DND-41 (cell line): Measurements from ENCODE around the gene MTOR.

ENCODE experiments used
- ATAC-seq: fragments of 200-7000 bp; cut with Tn5 transposase; 3 replicates; pipeline ENCODE4 v1.9.1; 2021; ENCODE audit warnings: low read depth; ENCODE audit not compliant: insufficient read depth
- DNase-seq: peaks from one replicate; pipeline ENCODE4 v3.0.0-alpha.2; 2020
- H2AFZ ChIP-seq: 2 replicates; pipeline ENCODE4 v1.6.0; 2012; ENCODE audit warnings: low read depth, low read length
- H3K27ac ChIP-seq: 2 replicates; pipeline ENCODE4 v1.5.1; 2012; ENCODE audit warnings: low read length, inconsistent platforms
- H3K27me3 ChIP-seq: fragments of 200-600 bp; sonication (generic); 2 replicates; pipeline ENCODE4 v1.6.0; 2012; ENCODE audit warnings: low read length, mild to moderate bottlenecking, inconsistent platforms; ENCODE audit not compliant: insufficient read depth, poor library complexity
- H3K36me3 ChIP-seq: 2 replicates; pipeline ENCODE4 v1.5.1; 2012; ENCODE audit warnings: low read length, inconsistent platforms; ENCODE audit not compliant: insufficient read depth
- H3K4me1 ChIP-seq: 2 replicates; pipeline ENCODE4 v1.5.1; 2012; ENCODE audit warnings: mild to moderate bottlenecking, low read length; ENCODE audit not compliant: insufficient read depth
- H3K4me2 ChIP-seq: 2 replicates; pipeline ENCODE4 v1.6.0; 2012; ENCODE audit warnings: mild to moderate bottlenecking, moderate library complexity, low read length, inconsistent platforms; ENCODE audit not compliant: insufficient read depth
- H3K4me3 ChIP-seq, 2 experiments: fragments of 200-600 bp in 1 of 2; shearing (Covaris generic) in 1 of 2; 2 replicates each; pipeline ENCODE4 v1.5.1; 2012 to 2016; ENCODE audit warnings: inconsistent platforms in 2 of 2, low read length in 2 of 2, mild to moderate bottlenecking in 2 of 2, low read depth in 1 of 2, moderate library complexity in 1 of 2
- H3K79me2 ChIP-seq: 2 replicates; pipeline ENCODE4 v1.6.0; 2012; ENCODE audit warnings: low read length, inconsistent platforms; ENCODE audit not compliant: insufficient read depth
- H3K9ac ChIP-seq: 2 replicates; pipeline ENCODE4 v1.6.0; 2012; ENCODE audit warnings: low read depth, mild to moderate bottlenecking, inconsistent platforms, low read length, moderate library complexity
- H3K9me3 ChIP-seq: 2 replicates; pipeline ENCODE4 v1.5.1; 2012; ENCODE audit warnings: low read length, moderate library complexity, mild to moderate bottlenecking, inconsistent platforms; ENCODE audit not compliant: insufficient read depth, severe bottlenecking
- H4K20me1 ChIP-seq: 2 replicates; pipeline ENCODE4 v1.6.0; 2012; ENCODE audit warnings: low read length; ENCODE audit not compliant: insufficient read depth
- CTCF ChIP-seq: IDR thresholded peaks from 2 replicates; pipeline ENCODE4 v1.5.1; 2012; ENCODE audit warnings: borderline replicate concordance, low read length, moderate library complexity, mild to moderate bottlenecking; ENCODE audit not compliant: poor library complexity, severe bottlenecking; ENCODE audit errors: extremely low read depth
- EZH2 ChIP-seq: IDR thresholded peaks from 3 replicates; pipeline ENCODE4 v1.6.1; 2012; ENCODE audit warnings: borderline replicate concordance, low read depth, mild to moderate bottlenecking, moderate library complexity, low read length, inconsistent platforms; ENCODE audit not compliant: severe bottlenecking

The MTOR gene

DNA sequence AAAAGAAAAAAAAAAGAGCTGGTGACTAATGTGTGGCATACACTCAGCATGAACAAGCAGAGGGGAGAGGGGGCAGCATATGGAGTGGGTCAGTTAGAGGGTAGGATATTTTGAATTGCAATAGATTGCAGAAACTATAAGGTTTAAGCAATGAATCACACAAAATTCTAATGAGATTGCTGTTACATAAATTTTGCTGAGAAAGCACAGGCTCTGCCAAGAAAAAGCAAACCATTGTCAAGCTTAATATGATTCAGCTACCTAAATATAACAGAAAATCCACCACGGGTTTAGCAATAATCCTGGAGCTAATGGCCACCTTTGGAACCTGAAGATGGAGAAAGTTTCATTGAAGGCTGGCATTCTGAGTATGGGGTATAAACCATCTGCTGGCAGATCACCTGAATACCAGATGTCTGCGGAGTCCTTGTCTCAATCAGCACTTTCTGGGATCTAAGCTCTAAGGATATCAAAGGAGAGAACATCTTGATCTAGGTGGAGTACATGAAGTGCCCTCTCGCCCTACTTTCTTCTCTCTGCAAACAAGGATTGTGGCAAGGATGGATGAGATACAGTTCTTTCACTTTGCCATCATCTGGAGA lies 103.5 kb downstream of the MTOR start:
- TF ChIP-seq CTCF: no peak
- TF ChIP-seq EZH2: no peak
- no peaks in the 10 kb centered on the region for H3K27me3 ChIP-seq
- H2AFZ ChIP-seq: no peak overlapping the region
- no peaks in the 10 kb centered on the region for H3K9me3 ChIP-seq
- H3K27ac ChIP-seq: no peak overlapping the region
- no peaks in the 10 kb centered on the region for H3K4me1 ChIP-seq
- no peaks in the 10 kb centered on the region for H3K79me2 ChIP-seq
- H3K4me2 ChIP-seq: no peak overlapping the region
- H3K4me3 ChIP-seq: no peak overlapping the region
- ATAC-seq (no peak), DNase-seq (no peak)
- H3K36me3 ChIP-seq: peaks cover 47% of the 10 kb centered on the region
- H3K9ac ChIP-seq: no peak overlapping the region
- 0 out of 2 replicates have a peak, but pooled peaks cover 3% of the 10 kb centered on the region for H4K20me1 ChIP-seq

DNA sequence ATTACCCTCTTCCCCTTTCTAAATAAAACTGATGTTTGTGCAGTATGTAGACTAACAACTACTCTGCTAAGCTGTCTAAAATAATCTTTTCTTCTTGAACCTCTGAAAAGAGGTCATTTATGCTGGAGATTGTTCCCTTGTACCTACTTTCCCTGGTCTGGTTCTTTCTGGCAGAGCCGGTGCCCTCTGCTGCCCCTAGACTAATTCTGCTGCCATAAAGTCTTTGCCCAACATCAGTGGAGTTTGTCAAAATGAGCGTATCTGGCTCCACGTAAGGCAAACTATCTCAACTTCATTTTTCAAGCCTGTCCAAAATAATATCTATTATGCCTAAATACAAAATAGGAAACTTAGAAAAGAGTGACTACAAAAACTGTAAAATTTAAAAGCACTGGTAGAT lies 104.1 kb downstream of the MTOR start:
- TF ChIP-seq EZH2: no peak
- TF ChIP-seq CTCF: no peak
- no peaks in the 10 kb centered on the region for H3K27me3 ChIP-seq
- no peak overlapping the region for H2AFZ ChIP-seq
- H3K4me2 ChIP-seq: no peak overlapping the region
- no peak overlapping the region for H3K9ac ChIP-seq
- ATAC-seq (no peak), DNase-seq (no peak)
- no peaks in the 10 kb centered on the region for H3K9me3 ChIP-seq
- H3K4me1 ChIP-seq: no peaks in the 10 kb centered on the region
- no peak overlapping the region for H3K27ac ChIP-seq
- no peaks in the 10 kb centered on the region for H3K79me2 ChIP-seq
- H3K36me3 ChIP-seq: peaks cover 52% of the 10 kb centered on the region
- H4K20me1 ChIP-seq: 0 out of 2 replicates have a peak, but pooled peaks cover 3% of the 10 kb centered on the region
- no peak overlapping the region for H3K4me3 ChIP-seq

- H3K27ac ChIP-seq: no peak overlapping the region
- no peaks in the 10 kb centered on the region for H3K79me2 ChIP-seq
- no peak for ATAC-seq
- H3K4me2 ChIP-seq: no peak overlapping the region
- no peak for DNase-seq
- no peak overlapping the region for H3K9ac ChIP-seq
- H2AFZ ChIP-seq: no peak overlapping the region
- H4K20me1 ChIP-seq: 0 out of 2 replicates have a peak, but pooled peaks cover 3% of the 10 kb centered on the region
- no peaks in the 10 kb centered on the region for H3K27me3 ChIP-seq
- H3K9me3 ChIP-seq: no peaks in the 10 kb centered on the region
- peaks cover 56% of the 10 kb centered on the region for H3K36me3 ChIP-seq
- no peaks in the 10 kb centered on the region for H3K4me1 ChIP-seq
- no peak for TF ChIP-seq CTCF
- TF ChIP-seq EZH2: no peak
- H3K4me3 ChIP-seq: no peak overlapping the region
These were observed 104.5 kb downstream of the MTOR start for GRCh38 chr1:11157867-11158266.
